Measurements from ENCODE around the gene CYTL1.
"Not testable (repeated sequence)": the region's sequence is repeated elsewhere in the genome, so short reads cannot be mapped to it uniquely, and the experiment has no call there.

The CYTL1 gene

GRCh38 chr4:5019274-5019673 lies at the start of gene CYTL1:
TSS of gene CYTL1 (minus strand) at chr4:5019458. CDS start at chr4:5019445, 13 bp downstream.
- no peak for DNase-seq

- DNase-seq, result no peak
These were observed 48.6 kb upstream of the CYTL1 start for GRCh38 chr4:5067908-5068307.

GRCh38 chr4:5066968-5067367 lies 47.7 kb upstream of the CYTL1 start:
- DNase-seq, result not testable (repeated sequence)

GRCh38 chr4:5066101-5066500 lies 46.8 kb upstream of the CYTL1 start:
- no peak for DNase-seq

GRCh38 chr4:5055411-5055810 lies 36.2 kb upstream of the CYTL1 start:
- no peak for DNase-seq

GRCh38 chr4:5054532-5054931 lies 35.3 kb upstream of the CYTL1 start:
- DNase-seq, result no peak

GRCh38 chr4:5052726-5053425 lies 33.6 kb upstream of the CYTL1 start:
- no peak for DNase-seq

- no peak for DNase-seq
These were observed 33.0 kb upstream of the CYTL1 start for GRCh38 chr4:5052204-5052702.

- DNase-seq, result no peak
These were observed 32.3 kb upstream of the CYTL1 start, which contains the start of gene STK32B for GRCh38 chr4:5051278-5052203. TSS of gene STK32B (plus strand) at chr4:5051480.

GRCh38 chr4:5050520-5051277 lies 31.4 kb upstream of the CYTL1 start:
- no peak for DNase-seq

GRCh38 chr4:5048721-5049120 lies 29.5 kb upstream of the CYTL1 start:
- no peak for DNase-seq

- DNase-seq, result no peak
These were observed 25.8 kb upstream of the CYTL1 start for GRCh38 chr4:5045097-5045496.

GRCh38 chr4:5044341-5044740 lies 25.1 kb upstream of the CYTL1 start:
- no peak for DNase-seq

GRCh38 chr4:5043579-5043978 lies 24.3 kb upstream of the CYTL1 start:
- no peak for DNase-seq

- no peak for DNase-seq
These were observed 22.4 kb upstream of the CYTL1 start for GRCh38 chr4:5041699-5042098.

- no peak for DNase-seq
These were observed 21.8 kb upstream of the CYTL1 start for GRCh38 chr4:5040856-5041620.

- DNase-seq, result no peak
These were observed 20.5 kb upstream of the CYTL1 start for GRCh38 chr4:5039800-5040199.

- no peak for DNase-seq
These were observed 18.6 kb upstream of the CYTL1 start for GRCh38 chr4:5037553-5038551.

GRCh38 chr4:5036239-5036638 lies 17.0 kb upstream of the CYTL1 start:
- no peak for DNase-seq

GRCh38 chr4:5034206-5034605 lies 14.9 kb upstream of the CYTL1 start:
- no peak for DNase-seq

GRCh38 chr4:5033281-5033841 lies 14.1 kb upstream of the CYTL1 start:
- no peak for DNase-seq
